Measurements from ENCODE around the gene FOXB1.

Gene FOXB1

DNA sequence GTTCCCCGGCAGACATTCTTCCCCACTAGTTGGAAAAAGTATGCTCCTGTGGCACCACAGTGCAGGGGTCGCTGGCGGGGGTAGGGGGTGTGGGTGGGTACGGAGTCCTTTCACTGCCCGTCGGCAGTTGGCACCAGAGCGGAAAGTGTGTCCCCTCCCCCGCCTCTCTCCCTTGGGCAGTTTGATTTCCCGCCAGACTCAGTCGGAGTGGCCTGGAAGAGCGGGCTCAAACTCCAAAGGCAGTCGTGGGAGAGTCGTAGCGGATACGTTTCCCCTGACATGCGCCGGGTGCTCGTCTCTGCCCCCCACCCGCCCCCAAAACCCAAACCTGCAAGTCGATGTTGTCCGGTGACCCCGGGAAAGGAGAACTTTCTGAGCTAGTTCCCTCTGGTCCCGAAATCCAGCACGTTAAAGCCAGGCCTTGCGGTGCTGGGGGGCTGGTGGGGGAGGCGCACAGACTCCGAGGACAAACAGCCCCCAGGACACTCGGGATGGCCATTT, 4.4 kb upstream of the FOXB1 start:
- TF ChIP-seq CTCF (IDR thresholded peaks at IDR 0.05): no peak

DNA sequence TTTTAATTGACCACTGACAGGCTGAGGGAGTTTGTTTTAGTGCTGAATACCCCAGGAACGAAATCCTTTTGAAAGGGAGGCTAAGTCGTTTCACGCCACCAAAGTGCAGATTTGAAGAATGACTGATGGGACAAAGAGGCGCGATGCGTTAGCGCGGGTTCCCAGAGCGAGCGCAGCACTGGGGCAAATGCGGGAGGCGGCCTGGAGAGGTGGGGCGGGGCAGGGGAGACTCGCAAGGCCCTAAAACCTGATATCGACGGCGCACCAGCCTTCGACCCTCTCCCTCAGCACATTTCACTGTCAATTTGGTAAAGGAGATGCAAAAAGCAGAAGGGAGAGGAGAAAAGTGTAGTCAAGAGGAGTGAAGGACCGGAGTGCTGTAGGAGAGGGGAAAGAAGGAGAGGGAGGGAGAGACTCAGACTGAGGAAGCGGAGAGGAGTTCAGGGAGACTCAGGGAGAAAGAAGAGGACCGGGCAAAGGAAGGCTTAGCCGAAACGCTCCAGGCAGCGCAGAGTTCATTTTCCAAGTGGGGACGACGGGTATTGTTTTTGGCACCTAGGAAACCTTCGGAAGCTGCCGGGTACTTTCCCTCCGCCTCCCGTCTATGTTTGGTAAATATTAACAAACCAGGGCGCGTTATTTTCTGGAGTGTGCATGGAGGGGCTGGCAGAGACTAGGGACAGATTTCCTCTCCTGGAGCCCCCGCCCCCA, 3.8 kb upstream of the FOXB1 start:
- no peak for TF ChIP-seq CTCF (IDR thresholded peaks at IDR 0.05)

- TF ChIP-seq CTCF (IDR thresholded peaks at IDR 0.05): no peak
Measured at GRCh38 chr15:60000824-60001609, 3.1 kb upstream of the FOXB1 start.

GRCh38 chr15:60001610-60002527, 2.2 kb upstream of the FOXB1 start:
- no peak for TF ChIP-seq CTCF (IDR thresholded peaks at IDR 0.05)

DNA sequence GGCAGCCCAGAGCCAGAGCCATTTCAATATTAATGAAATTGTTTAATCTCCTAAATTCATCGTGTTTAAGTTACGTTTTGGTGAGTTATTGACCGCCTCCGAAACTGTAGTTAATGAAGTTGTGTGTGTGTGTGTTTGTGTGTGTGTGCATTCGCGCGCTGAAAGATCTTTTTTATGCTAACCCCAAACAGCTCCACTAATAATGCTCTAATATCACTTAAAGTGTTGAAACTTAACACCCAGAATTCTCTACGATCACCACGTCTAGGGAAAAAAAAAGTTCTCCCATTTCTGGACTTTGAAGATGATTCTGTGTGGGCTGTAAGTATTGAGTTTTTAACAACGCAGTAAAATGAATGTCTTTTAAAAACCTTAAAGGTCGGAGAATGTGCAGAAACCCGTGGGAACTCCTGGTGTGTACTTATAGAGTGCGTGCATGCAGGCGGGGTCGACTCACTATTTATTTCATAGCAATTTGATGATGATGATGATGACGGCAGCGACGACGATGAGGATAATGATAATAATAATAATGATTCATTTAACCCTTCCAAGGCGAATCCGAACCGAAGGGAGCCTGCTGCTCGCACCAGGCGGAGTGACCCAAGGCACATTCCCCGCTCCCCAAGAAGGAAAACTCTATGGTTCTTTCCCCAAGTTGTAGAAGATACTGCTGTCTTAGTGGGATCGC, 1.4 kb upstream of the FOXB1 start:
- TF ChIP-seq CTCF (IDR thresholded peaks at IDR 0.05): no peak

- TF ChIP-seq CTCF (IDR thresholded peaks at IDR 0.05): no peak
Measured at GRCh38 chr15:60003243-60004008, 685 bp upstream of the FOXB1 start.
